ENCODE measurements around the gene TRERF1. TPM values are rescaled to one million over a fixed set of nuclear protein-coding genes. Genes with fewer than 3 reads are reported as not detected.

TRERF1 gene
- polyA plus RNA-seq, 3 donors, result 0.58 to 10.0 (median 2.0) TPM

- no peak overlapping the region for H3K4me3 Mint-ChIP-seq
- Histone ChIP-seq H3K4me2 (replicated peaks; ENCODE audit: extremely low read depth, low read length, poor library complexity, severe bottlenecking) (no peak overlapping the region), H3K9ac (ENCODE audit: insufficient read depth, low read length, poor library complexity, severe bottlenecking) (no peak overlapping the region), H4K20me1 (ENCODE audit: insufficient read depth, low read length) (peaks cover 10% of the 10 kb centered on the region), H3K36me3 (replicated peaks in 1 of 2; ENCODE audit: control insufficient read depth in 1 of 2, insufficient read depth in 2 of 2, low read length in 2 of 2) (no peaks in the 10 kb centered on the region), H3K4me3 (replicated peaks in 1 of 3; ENCODE audit: low read depth in 2 of 3, low read length in 3 of 3) (no peak overlapping the region), H3K79me2 (ENCODE audit: insufficient read depth, low read length) (peaks cover 97% of the 10 kb centered on the region), H2AFZ (ENCODE audit: insufficient read depth, low read depth, low read length, poor library complexity, severe bottlenecking) (no peak overlapping the region), H3K27ac (ENCODE audit: low read depth in 1 of 2, low read length in 2 of 2) (no peak overlapping the region), H3K4me1 (ENCODE audit: control insufficient read depth in 1 of 2, insufficient read depth in 2 of 2, low read length in 2 of 2) (peaks cover 41 to 48% of the 10 kb centered on the region in 2 donors), H3K9me3 (replicated peaks in 1 of 2; ENCODE audit: control insufficient read depth in 1 of 2, insufficient read depth in 1 of 2, low read length in 2 of 2) (no peaks in the 10 kb centered on the region), H3K27me3 (ENCODE audit: control insufficient read depth in 2 of 2, insufficient read depth in 2 of 2, low read length in 2 of 2) (no peaks in the 10 kb centered on the region)
- peaks cover 62% of the 10 kb centered on the region for H3K4me1 Mint-ChIP-seq
- TF ChIP-seq, protein P1, sequence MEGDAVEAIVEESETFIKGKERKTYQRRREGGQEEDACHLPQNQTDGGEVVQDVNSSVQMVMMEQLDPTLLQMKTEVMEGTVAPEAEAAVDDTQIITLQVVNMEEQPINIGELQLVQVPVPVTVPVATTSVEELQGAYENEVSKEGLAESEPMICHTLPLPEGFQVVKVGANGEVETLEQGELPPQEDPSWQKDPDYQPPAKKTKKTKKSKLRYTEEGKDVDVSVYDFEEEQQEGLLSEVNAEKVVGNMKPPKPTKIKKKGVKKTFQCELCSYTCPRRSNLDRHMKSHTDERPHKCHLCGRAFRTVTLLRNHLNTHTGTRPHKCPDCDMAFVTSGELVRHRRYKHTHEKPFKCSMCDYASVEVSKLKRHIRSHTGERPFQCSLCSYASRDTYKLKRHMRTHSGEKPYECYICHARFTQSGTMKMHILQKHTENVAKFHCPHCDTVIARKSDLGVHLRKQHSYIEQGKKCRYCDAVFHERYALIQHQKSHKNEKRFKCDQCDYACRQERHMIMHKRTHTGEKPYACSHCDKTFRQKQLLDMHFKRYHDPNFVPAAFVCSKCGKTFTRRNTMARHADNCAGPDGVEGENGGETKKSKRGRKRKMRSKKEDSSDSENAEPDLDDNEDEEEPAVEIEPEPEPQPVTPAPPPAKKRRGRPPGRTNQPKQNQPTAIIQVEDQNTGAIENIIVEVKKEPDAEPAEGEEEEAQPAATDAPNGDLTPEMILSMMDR (IDR thresholded peaks at IDR 0.05), result no peak
- H3K27ac Mint-ChIP-seq, result peak overlapping the region in 4 of 7 donors; percentile 0 to 38 (median 23)
- no peaks in the 10 kb centered on the region for H3K27me3 Mint-ChIP-seq (ENCODE audit: low read depth in 3 of 3)
- DNase-seq, result no peak
- peaks cover 6 to 21% of the 10 kb centered on the region in 2 donors for H3K36me3 Mint-ChIP-seq
- no peaks in the 10 kb centered on the region for H3K9me3 Mint-ChIP-seq
- WGBS (ENCODE audit: insufficient coverage), result 93% methylated on average over 4 of the region's 6 CpGs
- intact Hi-C loops (cut with micrococcal nuclease), result no loop called here
Observed at GRCh38 chr6:42383421-42384205, 68.1 kb downstream of the TRERF1 start.

DNA sequence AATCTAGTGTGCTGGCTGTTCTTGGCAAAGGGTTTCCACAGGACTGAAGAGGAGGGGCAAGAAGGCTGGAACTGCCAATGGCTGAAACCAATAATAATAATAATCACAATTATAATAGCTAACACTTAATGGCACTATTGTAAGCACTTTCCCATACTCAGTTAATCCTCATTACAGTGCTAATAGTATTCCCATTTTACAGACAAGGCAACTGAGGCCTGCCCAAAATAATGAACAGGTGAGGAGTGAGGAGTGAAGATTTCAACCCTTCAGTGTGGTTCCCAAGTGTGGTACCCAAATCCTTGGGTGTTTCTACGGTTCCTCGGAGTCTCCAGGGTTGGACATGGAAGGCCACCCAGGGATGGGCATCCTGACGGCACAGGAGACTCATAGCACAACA is 69.9 kb downstream of the TRERF1 start:
- intact Hi-C loops (cut with micrococcal nuclease), result no loop called here
- Histone ChIP-seq H3K79me2 (ENCODE audit: insufficient read depth, low read length) (peaks cover 99% of the 10 kb centered on the region), H3K9ac (ENCODE audit: insufficient read depth, low read length, poor library complexity, severe bottlenecking) (no peak overlapping the region), H3K4me3 (replicated peaks in 1 of 3; ENCODE audit: low read depth in 2 of 3, low read length in 3 of 3) (no peak overlapping the region), H3K4me2 (replicated peaks; ENCODE audit: extremely low read depth, low read length, poor library complexity, severe bottlenecking) (no peak overlapping the region), H3K4me1 (ENCODE audit: control insufficient read depth in 1 of 2, insufficient read depth in 2 of 2, low read length in 2 of 2) (peaks cover 44 to 52% of the 10 kb centered on the region in 2 donors), H3K27me3 (ENCODE audit: control insufficient read depth in 2 of 2, insufficient read depth in 2 of 2, low read length in 2 of 2) (no peaks in the 10 kb centered on the region), H3K36me3 (replicated peaks in 1 of 2; ENCODE audit: control insufficient read depth in 1 of 2, insufficient read depth in 2 of 2, low read length in 2 of 2) (no peaks in the 10 kb centered on the region), H3K27ac (ENCODE audit: low read depth in 1 of 2, low read length in 2 of 2) (peak overlapping the region; percentile 14 to 28), H2AFZ (ENCODE audit: insufficient read depth, low read depth, low read length, poor library complexity, severe bottlenecking) (no peak overlapping the region), H3K9me3 (replicated peaks in 1 of 2; ENCODE audit: control insufficient read depth in 1 of 2, insufficient read depth in 1 of 2, low read length in 2 of 2) (no peaks in the 10 kb centered on the region), H4K20me1 (ENCODE audit: insufficient read depth, low read length) (peaks cover 4% of the 10 kb centered on the region)
- Mint-ChIP-seq H3K27me3 (ENCODE audit: low read depth in 3 of 3) (no peaks in the 10 kb centered on the region), H3K9me3 (no peaks in the 10 kb centered on the region), H3K27ac (peak overlapping the region in 2 of 7 donors; percentile 42 to 54), H3K4me3 (no peak overlapping the region), H3K4me1 (peaks cover 59% of the 10 kb centered on the region), H3K36me3 (peaks cover 6 to 16% of the 10 kb centered on the region in 2 donors)
- TF ChIP-seq, protein P1 (IDR thresholded peaks at IDR 0.05), result no peak
- DNase-seq, result no peak
- WGBS (ENCODE audit: insufficient coverage), result 100% methylated on average over 2 of the region's 3 CpGs
